Measurements from ENCODE around the gene ZNF30. TPM values are rescaled to one million over a fixed set of nuclear protein-coding genes. Genes with fewer than 3 reads are reported as not detected.

ZNF30 gene
- total and polyA plus RNA-seq, 2 of the 4 experiments (the other 2 are of a cell fraction), result 1.3 to 2.9 TPM

DNA sequence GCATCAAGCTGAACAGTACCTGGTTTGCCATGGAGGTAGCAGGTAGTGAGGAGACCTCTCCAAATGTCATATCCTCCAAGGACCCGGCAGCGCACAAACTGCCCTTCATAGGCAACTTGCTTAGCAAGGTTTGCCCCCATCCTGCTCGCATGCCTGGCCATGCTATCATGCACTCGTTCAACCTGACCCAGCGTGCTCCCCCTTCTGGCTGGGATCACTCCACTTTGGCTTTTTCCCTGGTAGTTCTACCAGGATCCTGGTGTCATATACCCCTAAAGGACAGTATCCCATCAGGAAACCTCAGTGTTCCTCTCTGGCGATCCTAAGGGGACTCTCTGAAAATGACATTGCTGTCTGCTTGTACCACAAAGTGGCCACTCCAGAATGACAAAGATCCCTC is 38.6 kb upstream of the ZNF30 start:
- Histone ChIP-seq H3K14ac (replicated peaks; ENCODE audit: low read depth, low read length) (no peak overlapping the region), H2BK15ac (ENCODE audit: low read depth, low read length) (no peak overlapping the region), H3K9ac (ENCODE audit: low read depth, low read length) (no peak overlapping the region), H4K20me1 (ENCODE audit: insufficient read depth, low read length) (no peaks in the 10 kb centered on the region), H3K4ac (ENCODE audit: low read depth, low read length) (no peak overlapping the region), H3K36me3 (ENCODE audit: control insufficient read depth, insufficient read depth, low read length) (no peaks in the 10 kb centered on the region), H3K23ac (ENCODE audit: low read depth, low read length) (no peak overlapping the region), H3K79me1 (ENCODE audit: low read depth in 1 of 2, low read length in 2 of 2) (no peaks in the 10 kb centered on the region), H3K27me3 (ENCODE audit: control insufficient read depth, insufficient read depth, low read length) (no peaks in the 10 kb centered on the region), H3K4me1 (ENCODE audit: control insufficient read depth, insufficient read depth, low read length) (no peaks in the 10 kb centered on the region), H4K91ac (ENCODE audit: insufficient read depth, low read depth, low read length) (no peak overlapping the region), H2AK9ac (replicated peaks; ENCODE audit: low read depth, low read length, poor library complexity) (no peak overlapping the region), H2BK5ac (ENCODE audit: low read depth, low read length, poor library complexity, severe bottlenecking) (no peak overlapping the region), H2AK5ac (ENCODE audit: low read depth, low read length) (no peak overlapping the region), H3K27ac (ENCODE audit: insufficient read depth, low read length) (no peak overlapping the region), H3K4me2 (ENCODE audit: low read depth, low read length) (no peak overlapping the region), H2BK20ac (ENCODE audit: low read depth, low read length) (no peak overlapping the region), H4K8ac (ENCODE audit: low read depth in 2 of 2, low read length in 2 of 2) (no peak overlapping the region), H3K9me1 (ENCODE audit: insufficient read depth, low read length) (no peaks in the 10 kb centered on the region), H3K18ac (ENCODE audit: low read depth, low read length) (no peak overlapping the region), H3K4me3 (ENCODE audit: insufficient read depth, low read depth, low read length) (no peak overlapping the region), H3K9me3 (ENCODE audit: control insufficient read depth, insufficient read depth, low read length) (peaks cover 12% of the 10 kb centered on the region), H2BK120ac (ENCODE audit: low read depth, low read length) (no peak overlapping the region), H3K56ac (ENCODE audit: extremely low read depth, insufficient read depth, low read length) (no peak overlapping the region), H2AFZ (replicated peaks; ENCODE audit: low read length, poor library complexity) (no peak overlapping the region), H4K5ac (ENCODE audit: low read depth, low read length) (no peak overlapping the region)
- ATAC-seq (ENCODE audit: low read depth) (no peak), DNase-seq (no peak)
- TF ChIP-seq RFX5 (IDR thresholded peaks at IDR 0.05; ENCODE audit: low read depth, low read length), result no peak
- ChIA-PET CTCF (no interaction called here), POLR2A (ENCODE audit: unreplicated experiment) (no interaction called here)
- intact Hi-C loops (cut with micrococcal nuclease), result no loop called here
- BruUV-seq (replicated peaks), result no TSS peak
- dilution Hi-C loops (cut with HindIII; ENCODE audit: low sequenced_read_pairs, unreplicated experiment), result no loop called here
- WGBS, 2 experiments (ENCODE audit: extremely low coverage in 2 of 2, insufficient read length in 1 of 2), result 51% methylated on average over 4 of the region's 6 CpGs; no CpG with 5 or more reads in 1 of the 2 experiments
- in situ Hi-C loops (cut with MboI; ENCODE audit: low sequenced_read_pairs), result no loop called here
